Esophagus (tissue), 2 donors: ENCODE measurements around the gene LBHD2. TPM values are rescaled to one million over a fixed set of nuclear protein-coding genes. Genes with fewer than 3 reads are reported as not detected.

Experiments
- H3K27ac ChIP-seq, 2 donors: one replicate each; pipeline ENCODE4 v1.5.1; 2013; ENCODE audit warnings: low read depth in 2 of 2, mild to moderate bottlenecking in 2 of 2, inconsistent platforms in 1 of 2, low read length in 1 of 2, moderate library complexity in 1 of 2
- H3K27me3 ChIP-seq, 2 donors: one replicate each; pipeline ENCODE4 v1.6.1; 2013; ENCODE audit warnings: low read length in 2 of 2, control low read depth in 1 of 2, mild to moderate bottlenecking in 1 of 2; ENCODE audit not compliant: insufficient read depth in 2 of 2, control insufficient read depth in 1 of 2
- H3K36me3 ChIP-seq, 2 donors: one replicate each; pipeline ENCODE4 v1.6.1; 2013; ENCODE audit warnings: low read length in 1 of 2; ENCODE audit not compliant: control insufficient read depth in 2 of 2, insufficient read depth in 2 of 2
- H3K4me1 ChIP-seq, 2 donors: one replicate each; pipeline ENCODE4 v1.6.1; 2013; ENCODE audit warnings: low read length in 1 of 2; ENCODE audit not compliant: control insufficient read depth in 2 of 2, insufficient read depth in 2 of 2
- H3K4me3 ChIP-seq, 2 donors: one replicate each; pipeline ENCODE4 v1.5.1; 2013; ENCODE audit warnings: low read length in 2 of 2, mild to moderate bottlenecking in 2 of 2, low read depth in 1 of 2, moderate library complexity in 1 of 2
- H3K9me3 ChIP-seq, 2 donors: one replicate each; pipeline ENCODE4 v1.6.1; 2013; ENCODE audit warnings: mild to moderate bottlenecking in 2 of 2, low read depth in 1 of 2, low read length in 1 of 2, moderate library complexity in 1 of 2; ENCODE audit not compliant: control insufficient read depth in 2 of 2, insufficient read depth in 1 of 2
- WGBS, 2 donors: extraction: QIAGEN DNeasy Blood & Tissue Kit; methylation state at CpG; one replicate each; pipeline ENCODE4 v1.1.7; 2013; 5-methylcytosine and 5-hydroxymethylcytosine counted together
- polyA plus RNA-seq, 2 donors: library from polyadenylated mRNA; stranded (reverse); fragments of 200-250 nt; gene quantifications; one replicate each; pipeline ENCODE4 v1.2.3, GENCODE V29; 2013
- donor health status: healthy with polysubstance abuse.
- donor health status: Bipolar disorder and iron deficiency.

The LBHD2 gene
- polyA plus RNA-seq, 2 donors: not detected

GRCh38 chr14:103074729-103075367 lies 9.2 kb upstream of the LBHD2 start:
- 16% methylated on average over 21 of the region's 21 CpGs for WGBS, 2 donors
- no peaks in the 10 kb centered on the region for H3K36me3 ChIP-seq

GRCh38 chr14:103078420-103078749 lies 5.6 kb upstream of the LBHD2 start:
- WGBS, 2 donors: 11 to 13% methylated on average over 9 of the region's 9 CpGs

More at GRCh38 chr14:103074729-103075367, 9.2 kb upstream of the LBHD2 start:
- H3K4me1 ChIP-seq: peaks cover 7 to 25% of the 10 kb centered on the region in 2 donors
- peak overlapping the region; percentile 70 to 85 for H3K27ac ChIP-seq
- no peaks in the 10 kb centered on the region for H3K27me3 ChIP-seq
- H3K4me3 ChIP-seq: peak overlapping the region; percentile 54
- H3K9me3 ChIP-seq: no peaks in the 10 kb centered on the region

GRCh38 chr14:103078860-103079587 lies 5.0 kb upstream of the LBHD2 start:
- H3K27ac ChIP-seq: no peak overlapping the region
- H3K27me3 ChIP-seq: no peaks in the 10 kb centered on the region
- H3K4me3 ChIP-seq: no peak overlapping the region
- no peaks in the 10 kb centered on the region for H3K9me3 ChIP-seq
- H3K4me1 ChIP-seq: peaks cover 3 to 11% of the 10 kb centered on the region in 2 donors
- 68 to 76% methylated on average over 11 of the region's 11 CpGs for WGBS, 2 donors
- H3K36me3 ChIP-seq: no peaks in the 10 kb centered on the region

More at GRCh38 chr14:103078420-103078749, 5.6 kb upstream of the LBHD2 start:
- Histone ChIP-seq H3K36me3 (no peaks in the 10 kb centered on the region), H3K4me3 (no peak overlapping the region), H3K4me1 (peaks cover 3 to 9% of the 10 kb centered on the region in 2 donors), H3K27me3 (no peaks in the 10 kb centered on the region), H3K9me3 (no peaks in the 10 kb centered on the region), H3K27ac (no peak overlapping the region)

DNA sequence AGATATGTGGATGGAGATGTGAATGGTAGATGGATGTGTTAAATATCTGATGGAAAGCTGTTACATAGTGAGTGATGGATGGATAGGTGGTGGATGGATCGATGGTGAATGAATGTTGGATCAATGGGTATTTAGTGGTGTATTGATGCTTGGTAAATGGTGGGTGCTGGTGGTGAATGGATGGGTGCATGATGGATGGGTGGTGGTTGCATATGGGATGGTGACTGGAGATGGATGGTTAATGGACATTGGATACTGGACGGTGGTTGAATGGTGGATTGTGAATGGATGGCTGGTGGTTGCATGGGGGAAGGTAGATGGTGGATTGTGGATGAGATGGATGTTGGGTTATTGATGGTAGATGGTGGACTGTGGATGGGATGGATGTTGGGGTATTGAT lies 2.1 kb upstream of the LBHD2 start:
- 96 to 97% methylated on average over 2 of the region's 2 CpGs for WGBS, 2 donors

GRCh38 chr14:103085106-103086091 lies 1.4 kb downstream of the LBHD2 start:
- H3K4me3 ChIP-seq: no peak overlapping the region
- WGBS, 2 donors: 76 to 77% methylated on average over 22 to 24 of the region's 24 CpGs

More for the DNA sequence above, 2.1 kb upstream of the LBHD2 start:
- H3K27me3 ChIP-seq: peaks cover 0 to 7% of the 10 kb centered on the region in 2 donors
- H3K4me3 ChIP-seq: no peak overlapping the region
- no peaks in the 10 kb centered on the region for H3K36me3 ChIP-seq
- no peaks in the 10 kb centered on the region for H3K9me3 ChIP-seq
- H3K27ac ChIP-seq: no peak overlapping the region
- H3K4me1 ChIP-seq: peaks cover 0 to 9% of the 10 kb centered on the region in 2 donors

DNA sequence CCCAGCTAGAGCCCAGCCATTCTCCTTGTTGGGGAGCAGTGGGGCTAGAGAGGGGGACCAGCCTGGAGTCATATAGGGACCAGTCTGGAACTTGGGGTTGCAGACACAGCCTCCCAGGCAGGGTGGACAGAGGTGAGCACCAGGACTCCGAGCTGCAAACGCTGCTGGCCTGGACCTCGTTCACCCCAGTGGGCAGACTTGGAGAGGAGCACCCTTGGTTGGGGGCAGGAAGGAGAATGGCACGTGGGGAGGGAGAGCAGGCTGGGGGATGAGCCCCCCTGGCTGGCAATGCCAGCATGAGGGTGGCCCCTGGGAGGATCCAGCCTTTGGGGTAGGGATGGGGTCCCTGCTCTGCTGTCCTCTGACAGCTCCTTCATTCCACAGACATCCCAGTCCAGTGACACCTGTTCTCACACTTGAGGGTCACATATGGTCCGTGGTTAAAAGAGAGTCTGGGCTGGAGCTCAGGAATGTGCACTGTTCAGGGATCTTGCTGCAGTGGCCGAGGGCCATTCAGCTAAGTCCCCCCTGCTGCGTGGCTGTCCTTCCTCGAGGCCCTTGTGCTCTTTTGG lies 2.8 kb downstream of the LBHD2 start:
- no peaks in the 10 kb centered on the region for H3K9me3 ChIP-seq
- H3K4me3 ChIP-seq: no peak overlapping the region
- H3K27me3 ChIP-seq: peaks cover 0 to 7% of the 10 kb centered on the region in 2 donors
- peaks cover 3 to 14% of the 10 kb centered on the region in 2 donors for H3K4me1 ChIP-seq
- H3K27ac ChIP-seq: no peak overlapping the region
- 76 to 77% methylated on average over 8 of the region's 8 CpGs for WGBS, 2 donors
- H3K36me3 ChIP-seq: no peaks in the 10 kb centered on the region

More at GRCh38 chr14:103085106-103086091, 1.4 kb downstream of the LBHD2 start:
- H3K27ac ChIP-seq: no peak overlapping the region
- H3K27me3 ChIP-seq: peaks cover 0 to 7% of the 10 kb centered on the region in 2 donors
- no peaks in the 10 kb centered on the region for H3K9me3 ChIP-seq
- H3K4me1 ChIP-seq: peaks cover 0 to 9% of the 10 kb centered on the region in 2 donors
- H3K36me3 ChIP-seq: no peaks in the 10 kb centered on the region

DNA sequence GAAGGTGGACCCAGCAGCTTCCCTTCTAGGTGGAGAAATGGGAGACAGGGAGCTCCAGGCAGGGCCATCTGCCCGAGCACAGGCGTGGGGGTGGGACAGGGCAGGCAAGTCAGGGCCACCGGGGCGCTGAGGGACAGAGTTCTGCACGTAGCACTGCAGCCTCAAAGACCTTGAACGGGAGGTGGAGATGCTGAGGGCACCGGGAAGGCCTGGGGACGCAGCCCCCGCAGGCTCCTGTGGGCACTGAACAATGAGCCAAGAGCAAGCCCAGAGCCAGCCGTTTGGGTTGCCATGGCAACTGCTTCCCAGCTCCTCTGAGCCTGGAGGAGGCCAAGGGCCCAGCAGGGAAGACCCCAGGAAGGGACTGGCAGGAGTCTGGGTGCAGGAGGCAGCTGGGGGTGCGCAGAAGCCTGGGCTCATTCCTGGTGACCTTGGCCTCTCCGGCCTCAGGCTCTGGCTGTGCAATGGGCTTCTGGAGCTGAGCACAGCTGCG lies 3.4 kb downstream of the LBHD2 start:
- no peak overlapping the region for H3K27ac ChIP-seq
- no peak overlapping the region for H3K4me3 ChIP-seq
- H3K27me3 ChIP-seq: peaks cover 0 to 7% of the 10 kb centered on the region in 2 donors
- peaks cover 3 to 15% of the 10 kb centered on the region in 2 donors for H3K4me1 ChIP-seq
- no peaks in the 10 kb centered on the region for H3K9me3 ChIP-seq
- no peaks in the 10 kb centered on the region for H3K36me3 ChIP-seq
- WGBS, 2 donors: 76 to 77% methylated on average over 13 of the region's 13 CpGs

- H3K4me3 ChIP-seq: no peak overlapping the region
- no peaks in the 10 kb centered on the region for H3K9me3 ChIP-seq
- WGBS, 2 donors: 92 to 94% methylated on average over 6 of the region's 6 CpGs
- no peak overlapping the region for H3K27ac ChIP-seq
- H3K27me3 ChIP-seq: peaks cover 0 to 7% of the 10 kb centered on the region in 2 donors
- no peaks in the 10 kb centered on the region for H3K36me3 ChIP-seq
- peaks cover 6 to 18% of the 10 kb centered on the region in 2 donors for H3K4me1 ChIP-seq
Measured at GRCh38 chr14:103088921-103089320, 4.9 kb downstream of the LBHD2 start.
